Upper lobe of right lung (tissue), 1 donor: ENCODE results near the gene DNAJB12. TPM values are rescaled to one million over a fixed set of nuclear protein-coding genes. Genes with fewer than 3 reads are reported as not detected.
"Not testable (repeated sequence)": the region's sequence is repeated elsewhere in the genome, so short reads cannot be mapped to it uniquely, and the experiment has no call there.

Source experiments
- ATAC-seq: fragments of 200-7000 bp; cut with Tn5 transposase; one replicate; pipeline ENCODE4 v1.9.1; 2020; ENCODE audit warnings: mild to moderate bottlenecking, moderate library complexity
- DNase-seq: peaks from one replicate; pipeline ENCODE4 v3.0.0-alpha.2; 2020
- H3K27ac ChIP-seq: fragments of 200-600 bp; one replicate; pipeline ENCODE4 v1.8.0; 2022
- H3K27me3 ChIP-seq: fragments of 200-600 bp; one replicate; pipeline ENCODE4 v1.8.0; 2022; ENCODE audit warnings: mild to moderate bottlenecking
- H3K36me3 ChIP-seq: fragments of 200-600 bp; one replicate; pipeline ENCODE4 v1.8.0; 2022
- H3K4me1 ChIP-seq: fragments of 200-600 bp; one replicate; pipeline ENCODE4 v1.8.0; 2022
- H3K4me3 ChIP-seq: fragments of 200-600 bp; one replicate; pipeline ENCODE4 v1.8.0; 2022; ENCODE audit warnings: mild to moderate bottlenecking
- H3K9me3 ChIP-seq: fragments of 200-600 bp; one replicate; pipeline ENCODE4 v1.8.0; 2022
- CTCF ChIP-seq: fragments of 200-600 bp; IDR thresholded peaks from one replicate; pipeline ENCODE4 v1.8.0; 2022; ENCODE audit warnings: antibody characterized with exemption
- intact Hi-C: fragments of 100-400 bp; cut with DNase I; formaldehyde crosslinking; loops from one replicate; pipeline ENCODE4 v1.11.0; 2022
- total RNA-seq: library from RNA; stranded (reverse); fragmentation: NEBNext Ultra II Directional; extraction: Animal tissue kit (Norgen Biotek cat#: 25700); gene quantifications from one replicate; pipeline ENCODE4 v1.2.1, GENCODE V29; 2021
- donor health status: DM: no; HTN: yes; CAD: no; lungs with severe emphysema.

DNAJB12 gene
- total RNA-seq, 1 donor from 2014 or later, result 39.9 TPM

DNA sequence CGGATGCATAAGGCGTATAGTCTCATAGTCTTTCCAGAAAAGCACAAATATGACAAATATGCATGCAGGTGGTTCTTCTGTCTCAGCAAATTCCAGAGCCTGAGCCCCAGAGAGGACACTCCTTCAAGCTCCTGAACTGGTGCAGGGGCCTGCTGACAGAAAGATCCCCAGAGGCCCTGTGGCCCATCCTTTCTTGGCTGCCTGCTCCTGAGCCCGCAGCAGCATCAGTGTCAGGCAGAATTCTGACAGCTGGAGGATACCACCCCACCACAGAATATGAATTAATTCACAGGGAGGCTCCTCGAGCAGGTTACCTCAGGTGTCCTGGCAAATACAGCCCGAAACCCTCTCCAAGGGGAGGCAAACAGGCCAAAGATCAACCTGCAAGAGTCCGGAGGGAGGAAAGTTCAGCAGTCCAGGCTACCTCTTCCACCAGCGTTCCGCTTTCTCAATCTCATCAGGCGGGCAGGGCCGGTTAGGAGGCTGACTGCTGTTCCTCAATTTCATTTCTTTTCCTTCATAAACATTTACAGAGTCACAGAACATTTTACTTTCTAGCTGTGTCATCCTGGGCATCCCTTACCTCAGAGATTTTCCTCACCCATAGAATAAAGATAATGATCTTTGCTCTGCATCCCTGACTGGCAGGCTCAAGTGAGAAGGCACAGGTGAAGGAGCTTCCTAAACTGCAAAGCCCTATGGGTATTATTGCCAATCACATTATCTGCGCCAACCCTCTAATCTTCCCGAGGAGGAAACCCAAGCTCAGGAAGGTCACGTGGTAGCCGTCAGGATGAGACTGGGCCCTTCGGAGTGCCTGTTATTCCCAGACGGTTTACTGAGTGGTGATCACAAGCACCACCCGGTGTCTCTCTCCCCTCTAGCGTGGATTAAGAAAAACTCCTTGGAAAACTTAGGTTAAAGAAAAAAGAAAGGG, 1.4 kb downstream of the DNAJB12 start:
- H3K4me3 ChIP-seq, result peak overlapping the region; percentile 75
- H3K27me3 ChIP-seq, result no peaks in the 10 kb centered on the region
- peak overlapping the region; percentile 91 for H3K27ac ChIP-seq
- H3K9me3 ChIP-seq, result no peaks in the 10 kb centered on the region
- peaks cover 20% of the 10 kb centered on the region for H3K36me3 ChIP-seq
- H3K4me1 ChIP-seq, result peaks cover 14% of the 10 kb centered on the region
- no peak for DNase-seq
- no peak for ATAC-seq
- TF ChIP-seq CTCF, result no peak
- intact Hi-C loops, result no loop called here

- intact Hi-C loops, result no loop called here
- TF ChIP-seq CTCF, result no peak
Observed at GRCh38 chr10:72351479-72351878, 3.2 kb downstream of the DNAJB12 start.

GRCh38 chr10:72349438-72349837, 5.3 kb downstream of the DNAJB12 start:
- intact Hi-C loops, result no loop called here
- DNase-seq (no peak), ATAC-seq (no peak)
- Histone ChIP-seq H3K4me1 (peaks cover 14% of the 10 kb centered on the region), H3K9me3 (no peaks in the 10 kb centered on the region), H3K4me3 (no peak overlapping the region), H3K27ac (no peak overlapping the region), H3K27me3 (no peaks in the 10 kb centered on the region), H3K36me3 (peaks cover 38% of the 10 kb centered on the region)
- no peak for TF ChIP-seq CTCF

More at GRCh38 chr10:72351479-72351878, 3.2 kb downstream of the DNAJB12 start:
- H3K36me3 ChIP-seq, result peaks cover 29% of the 10 kb centered on the region
- ATAC-seq, result no peak
- H3K4me3 ChIP-seq, result no peak overlapping the region
- no peak for DNase-seq
- no peak overlapping the region for H3K27ac ChIP-seq
- peaks cover 14% of the 10 kb centered on the region for H3K4me1 ChIP-seq
- H3K27me3 ChIP-seq, result no peaks in the 10 kb centered on the region
- no peaks in the 10 kb centered on the region for H3K9me3 ChIP-seq

DNA sequence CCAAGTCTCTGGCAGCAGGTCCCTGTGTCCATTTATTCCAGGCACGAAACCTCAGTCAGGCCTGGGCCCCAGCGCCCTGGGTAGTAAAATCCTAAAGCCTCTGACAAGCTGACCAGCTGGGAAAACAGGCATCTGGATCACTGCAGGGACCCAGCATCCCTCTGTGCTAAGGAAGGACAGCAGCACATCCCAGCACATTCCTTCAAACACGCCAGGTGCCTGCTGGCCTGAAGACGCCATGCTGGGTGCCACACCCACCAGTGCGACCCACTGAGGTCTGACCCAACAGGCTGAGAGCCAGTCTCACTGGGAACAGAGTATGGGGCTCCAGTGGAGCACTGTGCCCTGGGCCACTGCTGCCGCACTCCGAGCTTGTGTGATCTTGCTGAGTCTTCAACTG, 6.4 kb downstream of the DNAJB12 start:
- Histone ChIP-seq H3K27ac (no peak overlapping the region), H3K27me3 (no peaks in the 10 kb centered on the region), H3K36me3 (peaks cover 49% of the 10 kb centered on the region), H3K9me3 (no peaks in the 10 kb centered on the region), H3K4me1 (peaks cover 10% of the 10 kb centered on the region), H3K4me3 (no peak overlapping the region)
- peak; percentile 4 for ATAC-seq
- no peak for TF ChIP-seq CTCF
- intact Hi-C loops, result no loop called here
- DNase-seq, result no peak

DNA sequence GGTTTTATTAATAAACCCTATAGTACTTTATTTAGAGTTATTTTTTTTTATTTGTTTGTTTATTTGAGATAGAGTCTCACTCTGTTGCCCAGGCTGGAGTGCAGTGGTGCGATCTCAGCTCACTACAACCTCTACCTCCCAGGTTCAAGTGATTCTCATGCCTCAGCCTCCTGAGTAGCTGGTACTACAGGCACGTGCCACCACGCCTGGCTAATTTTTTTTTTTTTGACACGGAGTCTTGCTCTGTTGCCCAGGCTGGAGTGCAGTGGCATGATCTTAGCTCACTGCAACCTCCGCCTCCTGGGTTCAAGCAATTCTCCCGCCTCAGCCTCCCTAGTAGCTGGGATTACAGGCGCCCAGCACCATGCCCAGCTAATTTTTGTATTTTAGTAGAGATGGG, 8.6 kb downstream of the DNAJB12 start:
- H3K27ac ChIP-seq, ATAC-seq, H3K4me3 ChIP-seq, DNase-seq, H3K27me3 ChIP-seq, H3K4me1 ChIP-seq, H3K9me3 ChIP-seq, intact Hi-C loops: not testable (repeated sequence)
- peaks cover 71% of the 10 kb centered on the region for H3K36me3 ChIP-seq

GRCh38 chr10:72344932-72345331, 9.8 kb downstream of the DNAJB12 start:
- intact Hi-C loops, result loop anchor here (5.0 kb wide), 1 partner anchor 393 kb away; no protein-coding TSS in a partner anchor
- H3K9me3 ChIP-seq, result no peaks in the 10 kb centered on the region
- peaks cover 75% of the 10 kb centered on the region for H3K36me3 ChIP-seq
- no peaks in the 10 kb centered on the region for H3K27me3 ChIP-seq
- H3K4me3 ChIP-seq, result no peak overlapping the region
- ATAC-seq (no peak), DNase-seq (peak; percentile 60)
- peaks cover 12% of the 10 kb centered on the region for H3K4me1 ChIP-seq
- H3K27ac ChIP-seq, result no peak overlapping the region
- TF ChIP-seq CTCF, result no peak
